SK-N-MC (cell line): ENCODE data around the gene FKBP1A.

Experiments
- DNase-seq: peaks from one replicate; pipeline ENCODE4 v3.0.0-alpha.2; 2011; ENCODE audit warnings: low read depth, low spot score
- H3K27ac ChIP-seq: fragments of 200-600 bp; sonication (generic); 2 replicates; pipeline ENCODE4 v1.5.1; 2016; ENCODE audit warnings: mixed run types
- H3K36me3 ChIP-seq: fragments of 200-600 bp; sonication (generic); 2 replicates; pipeline ENCODE4 v1.6.1; 2017; ENCODE audit warnings: antibody characterized with exemption, low read length, mixed read lengths; ENCODE audit not compliant: insufficient read depth
- H3K4me3 ChIP-seq: fragments of 200-600 bp; sonication (generic); 2 replicates; pipeline ENCODE4 v1.5.1; 2016
- H3K9ac ChIP-seq: fragments of 200-600 bp; sonication (generic); 2 replicates; pipeline ENCODE4 v1.8.0; 2017; ENCODE audit warnings: mixed run types, mixed read lengths; ENCODE audit not compliant: insufficient read length
- H3K9me3 ChIP-seq: fragments of 200-600 bp; sonication (generic); 2 replicates; pipeline ENCODE4 v1.6.1; 2017; ENCODE audit warnings: low read depth, mild to moderate bottlenecking, antibody characterized with exemption, low read length, moderate library complexity, mixed read lengths
- EZH2 ChIP-seq: fragments of 200-600 bp; sonication (generic); IDR thresholded peaks from one replicate; pipeline ENCODE4 v1.6.1; 2017; ENCODE audit warnings: antibody characterized with exemption
- FOXP2 ChIP-seq: optimal IDR thresholded peaks from 2 replicates; pipeline ENCODE3; 2011; ENCODE audit warnings: mild to moderate bottlenecking, moderate library complexity; ENCODE audit not compliant: insufficient read depth; ENCODE audit errors: extremely low read length, control extremely low read depth
- POLR2AphosphoS5 ChIP-seq: IDR thresholded peaks from 2 replicates; pipeline ENCODE4 v1.6.1; 2012; ENCODE audit warnings: mild to moderate bottlenecking, low read depth, low read length, borderline replicate concordance

Gene FKBP1A

GRCh38 chr20:1338096-1338495 is 54.8 kb downstream of the FKBP1A start:
- Histone ChIP-seq H3K9ac (no peak overlapping the region), H3K9me3 (no peaks in the 10 kb centered on the region), H3K27ac (no peak overlapping the region), H3K36me3 (no peaks in the 10 kb centered on the region; the same call in 1 of the 2 replicates), H3K4me3 (no peak overlapping the region)
- no peak for DNase-seq
- TF ChIP-seq FOXP2, result no peak
- no peak for TF ChIP-seq POLR2AphosphoS5
- TF ChIP-seq EZH2, result no peak

GRCh38 chr20:1337441-1337840 is 55.4 kb downstream of the FKBP1A start:
- Histone ChIP-seq H3K36me3 (peaks cover 5% of the 10 kb centered on the region; the same call in 1 of the 2 replicates), H3K9ac (no peak overlapping the region), H3K27ac (no peak overlapping the region)

GRCh38 chr20:1336699-1337367 is 56.0 kb downstream of the FKBP1A start:
- TF ChIP-seq POLR2AphosphoS5 (peak; percentile 27; the same call in 1 of the 2 replicates), FOXP2 (no peak)
- Histone ChIP-seq H3K9me3 (no peaks in the 10 kb centered on the region), H3K36me3 (peaks cover 5% of the 10 kb centered on the region; the same call in 1 of the 2 replicates), H3K9ac (no peak overlapping the region), H3K4me3 (no peak overlapping the region), H3K27ac (no peak overlapping the region)
- no peak for DNase-seq

More at GRCh38 chr20:1337441-1337840, 55.4 kb downstream of the FKBP1A start:
- no peak for TF ChIP-seq FOXP2
- TF ChIP-seq POLR2AphosphoS5, result no peak
- no peak for TF ChIP-seq EZH2
- Histone ChIP-seq H3K9me3 (no peaks in the 10 kb centered on the region), H3K4me3 (no peak overlapping the region)
- DNase-seq, result no peak

- H3K9me3 ChIP-seq, result no peaks in the 10 kb centered on the region
- no peak overlapping the region for H3K4me3 ChIP-seq
- peaks cover 5% of the 10 kb centered on the region; the same call in 1 of the 2 replicates for H3K36me3 ChIP-seq
- H3K27ac ChIP-seq, result no peak overlapping the region
- no peak for TF ChIP-seq EZH2
- TF ChIP-seq POLR2AphosphoS5, result no peak; the same call in 1 of the 2 replicates
- TF ChIP-seq FOXP2, result no peak
- no peak overlapping the region for H3K9ac ChIP-seq
- DNase-seq, result no peak
Observed at GRCh38 chr20:1335961-1336698, 56.7 kb downstream of the FKBP1A start.

GRCh38 chr20:1334761-1335160 is 58.1 kb downstream of the FKBP1A start:
- DNase-seq, result no peak
- Histone ChIP-seq H3K9me3 (no peaks in the 10 kb centered on the region), H3K27ac (no peak overlapping the region), H3K9ac (no peak overlapping the region), H3K36me3 (peaks cover 5% of the 10 kb centered on the region; the same call in 1 of the 2 replicates), H3K4me3 (no peak overlapping the region)
- TF ChIP-seq POLR2AphosphoS5 (no peak; the same call in 1 of the 2 replicates), EZH2 (no peak), FOXP2 (no peak)

GRCh38 chr20:1334370-1334731 is 58.5 kb downstream of the FKBP1A start:
- no peak for DNase-seq
- no peak overlapping the region for H3K4me3 ChIP-seq
- H3K9ac ChIP-seq, result no peak overlapping the region
- peaks cover 5% of the 10 kb centered on the region; the same call in 1 of the 2 replicates for H3K36me3 ChIP-seq
- no peak overlapping the region for H3K27ac ChIP-seq
- no peaks in the 10 kb centered on the region for H3K9me3 ChIP-seq
- TF ChIP-seq POLR2AphosphoS5, result no peak
- TF ChIP-seq FOXP2, result no peak
- no peak for TF ChIP-seq EZH2

GRCh38 chr20:1333462-1334369 is 59.1 kb downstream of the FKBP1A start:
- TF ChIP-seq EZH2 (no peak), FOXP2 (no peak), POLR2AphosphoS5 (no peak; the same call in 1 of the 2 replicates)
- Histone ChIP-seq H3K9me3 (no peaks in the 10 kb centered on the region), H3K36me3 (peaks cover 5% of the 10 kb centered on the region; the same call in 1 of the 2 replicates), H3K9ac (no peak overlapping the region), H3K4me3 (no peak overlapping the region), H3K27ac (no peak overlapping the region)
- DNase-seq, result no peak
